ENCODE results near the gene ZNF136.

ZNF136 gene

GRCh38 chr19:12159773-12160414 is 3.0 kb upstream of the ZNF136 start:
- no peak overlapping the region for H3K27ac Mint-ChIP-seq
- no peaks in the 10 kb centered on the region for H3K9me3 Mint-ChIP-seq
- peaks cover under 1% of the 10 kb centered on the region for H3K36me3 Mint-ChIP-seq
- H3K27me3 Mint-ChIP-seq = no peaks in the 10 kb centered on the region
- no peak overlapping the region for H3K4me3 Mint-ChIP-seq
- H3K4me1 Mint-ChIP-seq = peaks cover 33% of the 10 kb centered on the region
- ATAC-seq = no peak

- H3K27ac Mint-ChIP-seq = peak overlapping the region; percentile 99
- peaks cover 10% of the 10 kb centered on the region for H3K36me3 Mint-ChIP-seq
- no peaks in the 10 kb centered on the region for H3K27me3 Mint-ChIP-seq
- ATAC-seq = no peak
- no peaks in the 10 kb centered on the region for H3K9me3 Mint-ChIP-seq
- peak overlapping the region; percentile 99 for H3K4me3 Mint-ChIP-seq
- peaks cover 40% of the 10 kb centered on the region for H3K4me1 Mint-ChIP-seq
These were observed 399 bp upstream of the ZNF136 start for GRCh38 chr19:12162513-12162881.

- Mint-ChIP-seq H3K4me1 (peaks cover 40% of the 10 kb centered on the region), H3K4me3 (peak overlapping the region; percentile 97), H3K27ac (peak overlapping the region; percentile 99), H3K36me3 (peaks cover 16% of the 10 kb centered on the region), H3K9me3 (no peaks in the 10 kb centered on the region), H3K27me3 (no peaks in the 10 kb centered on the region)
- ATAC-seq = no peak
These were observed 930 bp downstream of the ZNF136 start for GRCh38 chr19:12163826-12164225.

GRCh38 chr19:12166626-12167025 is 3.7 kb downstream of the ZNF136 start:
- peaks cover 34% of the 10 kb centered on the region for H3K36me3 Mint-ChIP-seq
- no peaks in the 10 kb centered on the region for H3K9me3 Mint-ChIP-seq
- peak overlapping the region; percentile 26 for H3K27ac Mint-ChIP-seq
- no peak overlapping the region for H3K4me3 Mint-ChIP-seq
- H3K27me3 Mint-ChIP-seq = no peaks in the 10 kb centered on the region
- no peak for ATAC-seq
- peaks cover 45% of the 10 kb centered on the region for H3K4me1 Mint-ChIP-seq

GRCh38 chr19:12180377-12180776 is 17.5 kb downstream of the ZNF136 start:
- Mint-ChIP-seq H3K36me3 (peaks cover 82% of the 10 kb centered on the region), H3K27me3 (no peaks in the 10 kb centered on the region), H3K4me1 (peaks cover 22% of the 10 kb centered on the region), H3K27ac (no peak overlapping the region), H3K9me3 (peaks cover 7% of the 10 kb centered on the region), H3K4me3 (no peak overlapping the region)
- ATAC-seq = no peak

- Mint-ChIP-seq H3K36me3 (peaks cover 94% of the 10 kb centered on the region), H3K27ac (no peak overlapping the region), H3K27me3 (no peaks in the 10 kb centered on the region), H3K4me1 (no peaks in the 10 kb centered on the region), H3K9me3 (peaks cover 18% of the 10 kb centered on the region), H3K4me3 (no peak overlapping the region)
- no peak for ATAC-seq
These were observed 24.7 kb downstream of the ZNF136 start for GRCh38 chr19:12187625-12188024.

- Mint-ChIP-seq H3K27me3 (no peaks in the 10 kb centered on the region), H3K4me3 (peak overlapping the region; percentile 81), H3K27ac (peak overlapping the region; percentile 86), H3K4me1 (peaks cover 7% of the 10 kb centered on the region), H3K36me3 (peaks cover 54% of the 10 kb centered on the region), H3K9me3 (peaks cover 11% of the 10 kb centered on the region)
- ATAC-seq = peak; percentile 96
These were observed 32.2 kb downstream of the ZNF136 start for GRCh38 chr19:12194827-12195731.

GRCh38 chr19:12198136-12198535 is 35.2 kb downstream of the ZNF136 start:
- Mint-ChIP-seq H3K27ac (no peak overlapping the region), H3K9me3 (peaks cover 8% of the 10 kb centered on the region), H3K36me3 (peaks cover 28% of the 10 kb centered on the region), H3K4me3 (no peak overlapping the region), H3K4me1 (peaks cover 13% of the 10 kb centered on the region), H3K27me3 (no peaks in the 10 kb centered on the region)
- no peak for ATAC-seq

- ATAC-seq = no peak
These were observed 37.0 kb downstream of the ZNF136 start for GRCh38 chr19:12199757-12200419.

GRCh38 chr19:12202250-12202649 is 39.4 kb downstream of the ZNF136 start:
- peak; percentile 78 for ATAC-seq
- no peak overlapping the region for H3K4me3 Mint-ChIP-seq
- no peaks in the 10 kb centered on the region for H3K27me3 Mint-ChIP-seq
- H3K36me3 Mint-ChIP-seq = peaks cover 37% of the 10 kb centered on the region
- H3K9me3 Mint-ChIP-seq = peaks cover 21% of the 10 kb centered on the region
- peaks cover 18% of the 10 kb centered on the region for H3K4me1 Mint-ChIP-seq
- no peak overlapping the region for H3K27ac Mint-ChIP-seq

More at GRCh38 chr19:12199757-12200419, 37.0 kb downstream of the ZNF136 start:
- Mint-ChIP-seq H3K4me1 (peaks cover 22% of the 10 kb centered on the region), H3K27ac (no peak overlapping the region), H3K36me3 (peaks cover 38% of the 10 kb centered on the region), H3K27me3 (no peaks in the 10 kb centered on the region), H3K9me3 (peaks cover 13% of the 10 kb centered on the region), H3K4me3 (no peak overlapping the region)

- Mint-ChIP-seq H3K27ac (no peak overlapping the region), H3K4me3 (no peak overlapping the region), H3K9me3 (peaks cover 21% of the 10 kb centered on the region), H3K36me3 (peaks cover 49% of the 10 kb centered on the region), H3K4me1 (peaks cover 18% of the 10 kb centered on the region), H3K27me3 (no peaks in the 10 kb centered on the region)
- peak; percentile 45 for ATAC-seq
These were observed 42.4 kb downstream of the ZNF136 start for GRCh38 chr19:12205296-12205695.

- Mint-ChIP-seq H3K4me3 (no peak overlapping the region), H3K9me3 (peaks cover 25% of the 10 kb centered on the region), H3K27ac (no peak overlapping the region), H3K4me1 (peaks cover 11% of the 10 kb centered on the region), H3K27me3 (no peaks in the 10 kb centered on the region), H3K36me3 (peaks cover 59% of the 10 kb centered on the region)
- no peak for ATAC-seq
These were observed 45.3 kb downstream of the ZNF136 start for GRCh38 chr19:12208221-12208620.

GRCh38 chr19:12217332-12217731 is 54.4 kb downstream of the ZNF136 start:
- H3K27me3 Mint-ChIP-seq = no peaks in the 10 kb centered on the region

GRCh38 chr19:12222980-12223630 is 60.2 kb downstream of the ZNF136 start:
- Mint-ChIP-seq H3K36me3 (peaks cover 48% of the 10 kb centered on the region), H3K4me3 (no peak overlapping the region), H3K27me3 (no peaks in the 10 kb centered on the region), H3K27ac (no peak overlapping the region), H3K9me3 (peaks cover 5% of the 10 kb centered on the region), H3K4me1 (no peaks in the 10 kb centered on the region)
- no peak for ATAC-seq

More at GRCh38 chr19:12217332-12217731, 54.4 kb downstream of the ZNF136 start:
- peaks cover 36% of the 10 kb centered on the region for H3K9me3 Mint-ChIP-seq
- peaks cover 82% of the 10 kb centered on the region for H3K36me3 Mint-ChIP-seq
- ATAC-seq = no peak
- H3K27ac Mint-ChIP-seq = no peak overlapping the region
- H3K4me3 Mint-ChIP-seq = no peak overlapping the region
- H3K4me1 Mint-ChIP-seq = no peaks in the 10 kb centered on the region

GRCh38 chr19:12224676-12225075 is 61.8 kb downstream of the ZNF136 start:
- Mint-ChIP-seq H3K27me3 (no peaks in the 10 kb centered on the region), H3K9me3 (no peaks in the 10 kb centered on the region), H3K4me3 (no peak overlapping the region), H3K27ac (no peak overlapping the region), H3K36me3 (peaks cover 45% of the 10 kb centered on the region), H3K4me1 (no peaks in the 10 kb centered on the region)
- ATAC-seq = no peak
